GM20431 (cell line): ENCODE measurements around the gene STMN1.

ENCODE experiments used
- in situ Hi-C: fragments of 300-500 bp; cut with MseI, MboI; formaldehyde crosslinking; loops from one replicate; pipeline ENCODE4 v1.15.0; 2020; ENCODE audit warnings: low sequenced_read_pairs; ENCODE audit not compliant: unreplicated experiment

Gene STMN1

GRCh38 chr1:25922056-25922970 is 16.1 kb upstream of the STMN1 start:
- in situ Hi-C loops = no loop called here

GRCh38 chr1:25918615-25919014 is 12.4 kb upstream of the STMN1 start:
- in situ Hi-C loops = no loop called here

GRCh38 chr1:25917996-25918395 is 11.8 kb upstream of the STMN1 start:
- in situ Hi-C loops = no loop called here

- in situ Hi-C loops = no loop called here
Observed at GRCh38 chr1:25916460-25916859, 10.2 kb upstream of the STMN1 start.

GRCh38 chr1:25914074-25914995 is 8.1 kb upstream of the STMN1 start:
- in situ Hi-C loops = no loop called here

- in situ Hi-C loops = no loop called here
Observed at GRCh38 chr1:25913206-25913605, 7.0 kb upstream of the STMN1 start.

- in situ Hi-C loops = no loop called here
Observed at GRCh38 chr1:25912076-25912831, 6.0 kb upstream of the STMN1 start.

GRCh38 chr1:25911162-25911561 is 4.9 kb upstream of the STMN1 start:
- in situ Hi-C loops = no loop called here

- in situ Hi-C loops = no loop called here
Observed at GRCh38 chr1:25909040-25909439, 2.8 kb upstream of the STMN1 start.

- in situ Hi-C loops = no loop called here
Observed at GRCh38 chr1:25908161-25908560, 1.9 kb upstream of the STMN1 start.

GRCh38 chr1:25907601-25908000 is 1.4 kb upstream of the STMN1 start:
- in situ Hi-C loops = no loop called here

- in situ Hi-C loops = no loop called here
Observed at GRCh38 chr1:25906644-25907300, 553 bp upstream of the STMN1 start.

GRCh38 chr1:25904943-25905679 is 1.1 kb downstream of the STMN1 start:
- in situ Hi-C loops = no loop called here

- in situ Hi-C loops = no loop called here
Observed at GRCh38 chr1:25903986-25904385, 2.2 kb downstream of the STMN1 start.

- in situ Hi-C loops = no loop called here
Observed at GRCh38 chr1:25902462-25902861, 3.8 kb downstream of the STMN1 start.

- in situ Hi-C loops = no loop called here
Observed at GRCh38 chr1:25900219-25900618, 6.0 kb downstream of the STMN1 start.

- in situ Hi-C loops = loop anchor here (10.0 kb wide), 1 partner anchor 95 kb away; the partner anchor contains the start of gene PAFAH2
Observed at GRCh38 chr1:25899792-25900191, 6.4 kb downstream of the STMN1 start.

GRCh38 chr1:25898223-25899015 is 7.8 kb downstream of the STMN1 start:
- in situ Hi-C loops = loop anchor here (10.0 kb wide), 1 partner anchor 96 kb away; the partner anchor contains the start of gene PAFAH2
